ENCODE measurements around the gene SPAG16.

Gene SPAG16

DNA sequence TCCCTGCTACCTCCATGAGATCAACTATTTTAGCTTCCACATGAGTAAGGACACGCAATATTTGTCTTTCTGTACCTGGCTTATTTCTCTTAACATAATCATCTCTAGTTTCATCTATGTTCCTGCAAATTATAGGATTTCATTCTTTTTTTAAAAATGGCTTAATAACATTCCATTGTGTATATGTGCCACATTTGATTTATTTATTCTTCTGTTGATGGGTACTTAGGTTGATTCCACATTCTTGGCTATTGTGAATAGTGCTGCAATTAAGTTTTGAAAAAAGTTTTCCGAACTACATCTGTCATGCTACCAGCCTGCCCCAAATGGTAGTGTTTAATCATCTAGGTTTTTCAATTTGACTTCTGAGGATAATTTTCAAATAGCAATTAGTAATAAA is 36.3 kb downstream of the SPAG16 start:
- Histone ChIP-seq H3F3A (ENCODE audit: low read depth) (no peaks in the 10 kb centered on the region), H3K9me3 (ENCODE audit: insufficient read depth, low read depth, low read length) (no peaks in the 10 kb centered on the region), H2AFZ (ENCODE audit: low read length) (no peak overlapping the region), H3K36me3 (ENCODE audit: insufficient read depth, low read length) (no peaks in the 10 kb centered on the region), H3K4me1 (ENCODE audit: insufficient read depth, low read length, poor library complexity, severe bottlenecking) (no peaks in the 10 kb centered on the region), H3K9ac (ENCODE audit: low read depth, low read length, poor library complexity, severe bottlenecking) (no peak overlapping the region), H3K4me3 (ENCODE audit: low read length, poor library complexity, severe bottlenecking) (no peak overlapping the region), H4K20me1 (ENCODE audit: insufficient read depth, low read length, poor library complexity, severe bottlenecking) (no peaks in the 10 kb centered on the region), H3K79me2 (ENCODE audit: insufficient read depth, low read length) (no peaks in the 10 kb centered on the region), H3K9me2 (replicated peaks; ENCODE audit: low read depth, low read length) (0 out of 2 replicates have a peak, but pooled peaks cover 4% of the 10 kb centered on the region), H3K4me2 (ENCODE audit: low read depth, low read length, poor library complexity, severe bottlenecking) (no peak overlapping the region), H3K27me3 (ENCODE audit: insufficient read depth, low read length, poor library complexity, severe bottlenecking) (no peaks in the 10 kb centered on the region)
- TF ChIP-seq, protein P1, sequence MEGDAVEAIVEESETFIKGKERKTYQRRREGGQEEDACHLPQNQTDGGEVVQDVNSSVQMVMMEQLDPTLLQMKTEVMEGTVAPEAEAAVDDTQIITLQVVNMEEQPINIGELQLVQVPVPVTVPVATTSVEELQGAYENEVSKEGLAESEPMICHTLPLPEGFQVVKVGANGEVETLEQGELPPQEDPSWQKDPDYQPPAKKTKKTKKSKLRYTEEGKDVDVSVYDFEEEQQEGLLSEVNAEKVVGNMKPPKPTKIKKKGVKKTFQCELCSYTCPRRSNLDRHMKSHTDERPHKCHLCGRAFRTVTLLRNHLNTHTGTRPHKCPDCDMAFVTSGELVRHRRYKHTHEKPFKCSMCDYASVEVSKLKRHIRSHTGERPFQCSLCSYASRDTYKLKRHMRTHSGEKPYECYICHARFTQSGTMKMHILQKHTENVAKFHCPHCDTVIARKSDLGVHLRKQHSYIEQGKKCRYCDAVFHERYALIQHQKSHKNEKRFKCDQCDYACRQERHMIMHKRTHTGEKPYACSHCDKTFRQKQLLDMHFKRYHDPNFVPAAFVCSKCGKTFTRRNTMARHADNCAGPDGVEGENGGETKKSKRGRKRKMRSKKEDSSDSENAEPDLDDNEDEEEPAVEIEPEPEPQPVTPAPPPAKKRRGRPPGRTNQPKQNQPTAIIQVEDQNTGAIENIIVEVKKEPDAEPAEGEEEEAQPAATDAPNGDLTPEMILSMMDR (conservative IDR thresholded peaks at IDR 0.05; ENCODE audit: low read length) = no peak
- TF ChIP-seq EZH2phosphoT487 (IDR thresholded peaks at IDR 0.05; ENCODE audit: borderline replicate concordance) = no peak

DNA sequence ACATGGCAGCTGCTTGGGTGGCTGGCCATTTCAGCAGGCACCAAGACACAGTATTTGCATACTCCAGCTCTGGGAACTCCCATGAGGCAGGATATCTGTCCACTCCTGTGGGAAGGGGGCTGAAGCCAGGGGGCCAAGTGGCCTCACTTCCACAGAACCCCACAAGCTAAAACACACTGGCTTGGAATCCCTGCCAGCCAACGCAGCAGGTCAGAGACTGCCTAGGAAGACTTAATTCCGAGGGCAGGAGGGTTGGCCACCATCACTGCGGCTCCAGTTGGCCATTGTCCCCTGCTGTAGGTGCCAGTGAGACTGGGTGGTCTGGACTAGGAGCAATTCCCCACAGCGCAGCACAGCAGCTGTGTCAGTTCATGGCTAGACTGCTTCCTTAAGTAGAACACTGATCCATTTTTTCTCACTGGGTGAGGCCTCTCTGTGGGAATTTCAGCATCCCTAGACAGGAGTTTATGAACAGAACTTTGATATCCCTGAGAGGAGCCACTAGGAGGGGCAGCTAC is 52.0 kb downstream of the SPAG16 start:
- H4K20me1 ChIP-seq (ENCODE audit: insufficient read depth, low read length, poor library complexity, severe bottlenecking) = no peaks in the 10 kb centered on the region
- H3K9me2 ChIP-seq (replicated peaks; ENCODE audit: low read depth, low read length) = no peaks in the 10 kb centered on the region
- no peak for TF ChIP-seq EZH2phosphoT487 (IDR thresholded peaks at IDR 0.05; ENCODE audit: borderline replicate concordance)
- TF ChIP-seq, protein P1 (conservative IDR thresholded peaks at IDR 0.05; ENCODE audit: low read length) = no peak
- H3K27me3 ChIP-seq (ENCODE audit: insufficient read depth, low read length, poor library complexity, severe bottlenecking) = no peaks in the 10 kb centered on the region
- H3K4me3 ChIP-seq (ENCODE audit: low read length, poor library complexity, severe bottlenecking) = no peak overlapping the region
- H3K9me3 ChIP-seq (ENCODE audit: insufficient read depth, low read depth, low read length) = no peaks in the 10 kb centered on the region
- H3K36me3 ChIP-seq (ENCODE audit: insufficient read depth, low read length) = no peaks in the 10 kb centered on the region
- H3K9ac ChIP-seq (ENCODE audit: low read depth, low read length, poor library complexity, severe bottlenecking) = no peak overlapping the region
- H3K79me2 ChIP-seq (ENCODE audit: insufficient read depth, low read length) = no peaks in the 10 kb centered on the region
- no peak overlapping the region for H2AFZ ChIP-seq (ENCODE audit: low read length)
- H3K4me1 ChIP-seq (ENCODE audit: insufficient read depth, low read length, poor library complexity, severe bottlenecking) = no peaks in the 10 kb centered on the region
- no peak overlapping the region for H3K4me2 ChIP-seq (ENCODE audit: low read depth, low read length, poor library complexity, severe bottlenecking)
- no peaks in the 10 kb centered on the region for H3F3A ChIP-seq (ENCODE audit: low read depth)

DNA sequence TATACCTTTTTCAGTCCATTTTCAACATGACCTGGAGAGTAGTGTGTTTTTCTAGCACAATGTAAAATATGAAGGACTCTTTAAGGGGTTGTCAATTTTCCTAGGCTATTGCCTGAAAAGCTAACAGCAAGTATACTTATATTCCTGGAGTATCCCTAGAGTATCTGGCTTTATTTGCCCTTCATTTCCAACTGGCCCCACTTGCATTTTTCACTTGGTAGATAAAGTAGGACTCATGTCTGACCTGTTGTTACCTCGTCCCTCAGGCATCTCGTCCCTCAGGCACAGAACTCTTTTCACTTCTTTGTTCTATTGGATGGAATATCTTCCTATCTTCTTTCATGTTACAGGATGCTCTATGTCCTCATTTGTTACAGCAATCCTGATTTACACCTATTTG is 69.2 kb downstream of the SPAG16 start:
- Histone ChIP-seq H3K4me2 (ENCODE audit: low read depth, low read length, poor library complexity, severe bottlenecking) (no peak overlapping the region), H3K36me3 (ENCODE audit: insufficient read depth, low read length) (no peaks in the 10 kb centered on the region), H3K9me3 (ENCODE audit: insufficient read depth, low read depth, low read length) (no peaks in the 10 kb centered on the region), H3K9ac (ENCODE audit: low read depth, low read length, poor library complexity, severe bottlenecking) (no peak overlapping the region), H2AFZ (ENCODE audit: low read length) (no peak overlapping the region), H3K27me3 (ENCODE audit: insufficient read depth, low read length, poor library complexity, severe bottlenecking) (no peaks in the 10 kb centered on the region), H3F3A (ENCODE audit: low read depth) (no peaks in the 10 kb centered on the region), H3K9me2 (replicated peaks; ENCODE audit: low read depth, low read length) (no peaks in the 10 kb centered on the region), H3K79me2 (ENCODE audit: insufficient read depth, low read length) (no peaks in the 10 kb centered on the region), H3K4me3 (ENCODE audit: low read length, poor library complexity, severe bottlenecking) (no peak overlapping the region), H4K20me1 (ENCODE audit: insufficient read depth, low read length, poor library complexity, severe bottlenecking) (no peaks in the 10 kb centered on the region), H3K4me1 (ENCODE audit: insufficient read depth, low read length, poor library complexity, severe bottlenecking) (no peaks in the 10 kb centered on the region)
- no peak for TF ChIP-seq EZH2phosphoT487 (IDR thresholded peaks at IDR 0.05; ENCODE audit: borderline replicate concordance)
- TF ChIP-seq, protein P1 (conservative IDR thresholded peaks at IDR 0.05; ENCODE audit: low read length) = no peak
